Measurements from ENCODE around the gene NLGN2.
"Not testable (repeated sequence)": the region's sequence is repeated elsewhere in the genome, so short reads cannot be mapped to it uniquely, and the experiment has no call there.

The NLGN2 gene

GRCh38 chr17:7407485-7408251, at the start of gene NLGN2:
Gene NLGN2 (plus strand): TSS chr17:7407845. CDS start chr17:7408256, 411 bp downstream.
- H3K9me3 ChIP-seq (ENCODE audit: control insufficient read depth, insufficient read depth, low read length) = no peaks in the 10 kb centered on the region
- no peak within 1 kb of the TSS for H3K27ac ChIP-seq (ENCODE audit: low read length)
- no peaks in the 10 kb centered on the region for H3K27me3 ChIP-seq (ENCODE audit: control insufficient read depth, insufficient read depth, low read length)
- H3K4me1 ChIP-seq (ENCODE audit: control insufficient read depth, insufficient read depth, low read length) = peaks cover 2% of the 10 kb centered on the region
- WGBS (ENCODE audit: insufficient coverage, insufficient read length) = no CpG with 5 or more reads among the region's 12 CpGs
- H3K36me3 ChIP-seq (ENCODE audit: control insufficient read depth, insufficient read depth, low read length) = peaks cover 20% of the 10 kb centered on the region
- H3K4me3 ChIP-seq (ENCODE audit: low read length) = no peak within 1 kb of the TSS; the same call in 1 of the 2 replicates
- DNase-seq (ENCODE audit: low read depth, low spot score) = no peak

- Histone ChIP-seq H3K27ac (ENCODE audit: low read length) (no peak overlapping the region), H3K27me3 (ENCODE audit: control insufficient read depth, insufficient read depth, low read length) (no peaks in the 10 kb centered on the region), H3K36me3 (ENCODE audit: control insufficient read depth, insufficient read depth, low read length) (no peaks in the 10 kb centered on the region), H3K4me1 (ENCODE audit: control insufficient read depth, insufficient read depth, low read length) (0 out of 2 replicates have a peak, but pooled peaks cover under 1% of the 10 kb centered on the region), H3K4me3 (ENCODE audit: low read length) (no peak overlapping the region), H3K9me3 (ENCODE audit: control insufficient read depth, insufficient read depth, low read length) (no peaks in the 10 kb centered on the region)
- DNase-seq (ENCODE audit: low read depth, low spot score) = no peak
- no CpG with 5 or more reads among the region's 3 CpGs for WGBS (ENCODE audit: insufficient coverage, insufficient read length)
Measured at GRCh38 chr17:7361906-7362305, 45.7 kb upstream of the NLGN2 start.

GRCh38 chr17:7363311-7363710, 44.3 kb upstream of the NLGN2 start:
- no peaks in the 10 kb centered on the region for H3K27me3 ChIP-seq (ENCODE audit: control insufficient read depth, insufficient read depth, low read length)
- no peaks in the 10 kb centered on the region for H3K9me3 ChIP-seq (ENCODE audit: control insufficient read depth, insufficient read depth, low read length)
- H3K4me1 ChIP-seq (ENCODE audit: control insufficient read depth, insufficient read depth, low read length) = peaks cover 2% of the 10 kb centered on the region; the same call in 1 of the 2 replicates
- DNase-seq (ENCODE audit: low read depth, low spot score) = no peak
- H3K4me3 ChIP-seq (ENCODE audit: low read length) = no peak overlapping the region
- no CpG with 5 or more reads among the region's 6 CpGs for WGBS (ENCODE audit: insufficient coverage, insufficient read length)
- no peak overlapping the region for H3K27ac ChIP-seq (ENCODE audit: low read length)
- no peaks in the 10 kb centered on the region for H3K36me3 ChIP-seq (ENCODE audit: control insufficient read depth, insufficient read depth, low read length)

DNA sequence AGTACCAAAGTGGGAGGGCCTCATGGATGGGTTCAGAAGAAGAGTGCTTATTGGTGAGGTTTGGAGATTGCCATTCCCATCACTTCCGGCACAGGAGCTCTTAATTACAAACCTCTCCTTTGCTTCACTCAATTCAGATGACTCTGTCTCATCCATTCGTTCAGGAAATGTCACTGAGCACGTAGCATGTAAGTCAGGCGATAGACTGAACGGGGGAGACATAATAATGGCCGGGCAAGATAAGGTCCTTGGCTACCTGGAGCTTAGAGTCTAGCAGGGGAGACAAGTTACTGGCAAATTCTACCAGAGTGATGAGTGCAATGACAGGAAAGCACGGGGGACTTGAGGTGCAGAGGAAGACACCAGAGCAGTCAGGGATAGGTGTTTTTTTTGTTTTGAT, 41.7 kb upstream of the NLGN2 start:
- DNase-seq (ENCODE audit: low read depth, low spot score); H3K4me3 ChIP-seq (ENCODE audit: low read length); H3K4me1 ChIP-seq (ENCODE audit: control insufficient read depth, insufficient read depth, low read length); H3K9me3 ChIP-seq (ENCODE audit: control insufficient read depth, insufficient read depth, low read length); H3K27ac ChIP-seq (ENCODE audit: low read length); H3K36me3 ChIP-seq (ENCODE audit: control insufficient read depth, insufficient read depth, low read length); H3K27me3 ChIP-seq (ENCODE audit: control insufficient read depth, insufficient read depth, low read length): not testable (repeated sequence)
- no CpG with 5 or more reads among the region's 7 CpGs for WGBS (ENCODE audit: insufficient coverage, insufficient read length)

DNA sequence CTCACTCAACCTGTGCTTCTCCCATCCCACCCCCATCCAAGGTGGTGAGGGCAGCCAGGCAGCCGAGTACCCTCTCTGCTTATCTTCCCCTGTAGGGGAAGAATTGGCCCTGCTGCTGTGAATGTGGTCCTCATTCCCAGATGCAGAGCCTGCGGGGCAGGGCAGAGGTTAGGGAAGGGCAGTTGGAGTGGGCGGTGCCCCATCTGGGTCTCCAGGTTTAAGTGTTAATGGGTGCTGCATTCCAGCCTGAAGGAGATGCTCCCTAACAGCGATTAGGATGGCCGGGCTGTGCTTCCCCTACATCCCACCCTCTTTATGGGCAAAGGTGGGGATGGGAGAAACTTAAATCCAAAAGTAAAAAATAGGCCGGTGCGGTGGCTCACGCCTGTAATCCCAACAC, 40.6 kb upstream of the NLGN2 start:
- no peak for DNase-seq (ENCODE audit: low read depth, low spot score)
- WGBS (ENCODE audit: insufficient coverage, insufficient read length) = no CpG with 5 or more reads among the region's 8 CpGs
- H3K27ac ChIP-seq (ENCODE audit: low read length) = no peak overlapping the region

GRCh38 chr17:7367918-7368598, 39.6 kb upstream of the NLGN2 start:
- no peak overlapping the region for H3K4me3 ChIP-seq (ENCODE audit: low read length)
- H3K36me3 ChIP-seq (ENCODE audit: control insufficient read depth, insufficient read depth, low read length) = no peaks in the 10 kb centered on the region
- WGBS (ENCODE audit: insufficient coverage, insufficient read length) = no CpG with 5 or more reads among the region's 13 CpGs
- H3K27me3 ChIP-seq (ENCODE audit: control insufficient read depth, insufficient read depth, low read length) = no peaks in the 10 kb centered on the region
- H3K9me3 ChIP-seq (ENCODE audit: control insufficient read depth, insufficient read depth, low read length) = no peaks in the 10 kb centered on the region
- DNase-seq (ENCODE audit: low read depth, low spot score) = no peak
- H3K4me1 ChIP-seq (ENCODE audit: control insufficient read depth, insufficient read depth, low read length) = peaks cover 2% of the 10 kb centered on the region; the same call in 1 of the 2 replicates
- no peak overlapping the region for H3K27ac ChIP-seq (ENCODE audit: low read length)

More for the DNA sequence above, 40.6 kb upstream of the NLGN2 start:
- H3K4me3 ChIP-seq (ENCODE audit: low read length) = no peak overlapping the region
- no peaks in the 10 kb centered on the region for H3K27me3 ChIP-seq (ENCODE audit: control insufficient read depth, insufficient read depth, low read length)
- no peaks in the 10 kb centered on the region for H3K9me3 ChIP-seq (ENCODE audit: control insufficient read depth, insufficient read depth, low read length)
- no peaks in the 10 kb centered on the region for H3K36me3 ChIP-seq (ENCODE audit: control insufficient read depth, insufficient read depth, low read length)
- peaks cover 2% of the 10 kb centered on the region; the same call in 1 of the 2 replicates for H3K4me1 ChIP-seq (ENCODE audit: control insufficient read depth, insufficient read depth, low read length)

DNA sequence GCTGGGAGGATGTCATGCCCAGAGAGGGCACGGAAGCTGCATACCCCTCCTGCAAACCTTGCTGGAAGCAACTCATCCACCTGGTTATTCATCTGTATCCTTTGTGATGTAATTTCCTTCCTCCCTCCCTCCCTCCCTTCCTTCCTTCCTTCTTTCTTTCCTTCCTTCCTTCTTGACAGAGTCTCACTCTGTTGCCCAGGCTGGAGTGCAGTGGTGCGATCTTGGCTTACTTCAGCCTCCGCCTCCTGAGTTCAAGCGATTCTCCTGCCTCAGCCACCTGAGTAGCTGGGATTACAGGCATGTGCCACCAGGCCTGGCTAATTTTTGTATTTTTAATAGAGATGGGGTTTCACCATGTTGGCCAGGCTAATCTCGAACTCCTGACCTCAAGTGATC, 39.0 kb upstream of the NLGN2 start:
- not testable (repeated sequence) for H3K9me3 ChIP-seq (ENCODE audit: control insufficient read depth, insufficient read depth, low read length); DNase-seq (ENCODE audit: low read depth, low spot score); H3K4me3 ChIP-seq (ENCODE audit: low read length); H3K4me1 ChIP-seq (ENCODE audit: control insufficient read depth, insufficient read depth, low read length); H3K27ac ChIP-seq (ENCODE audit: low read length); H3K27me3 ChIP-seq (ENCODE audit: control insufficient read depth, insufficient read depth, low read length); H3K36me3 ChIP-seq (ENCODE audit: control insufficient read depth, insufficient read depth, low read length)
- no CpG with 5 or more reads among the region's 5 CpGs for WGBS (ENCODE audit: insufficient coverage, insufficient read length)

DNA sequence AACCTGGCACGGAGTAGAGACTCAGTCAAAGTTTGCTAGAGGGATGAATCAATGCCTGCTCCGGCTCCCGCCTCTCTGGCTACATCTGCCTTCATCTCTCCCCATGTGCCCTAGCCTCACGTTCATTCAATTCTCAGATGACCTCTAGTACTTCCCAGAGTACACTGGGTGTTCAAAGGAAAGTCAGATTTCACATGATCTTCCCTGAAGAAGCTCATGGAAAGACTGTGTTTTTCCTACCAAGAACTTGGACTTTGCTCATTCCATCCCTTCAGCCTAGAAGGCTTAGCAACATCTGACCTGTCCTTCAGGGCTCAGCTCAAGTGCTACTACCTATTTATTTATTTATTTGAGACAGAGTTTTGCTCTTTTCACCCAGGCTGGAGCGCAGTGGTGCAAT, 37.8 kb upstream of the NLGN2 start:
- Histone ChIP-seq H3K4me1 (ENCODE audit: control insufficient read depth, insufficient read depth, low read length) (peaks cover 2% of the 10 kb centered on the region; the same call in 1 of the 2 replicates), H3K9me3 (ENCODE audit: control insufficient read depth, insufficient read depth, low read length) (no peaks in the 10 kb centered on the region), H3K27ac (ENCODE audit: low read length) (no peak overlapping the region), H3K4me3 (ENCODE audit: low read length) (no peak overlapping the region), H3K27me3 (ENCODE audit: control insufficient read depth, insufficient read depth, low read length) (no peaks in the 10 kb centered on the region), H3K36me3 (ENCODE audit: control insufficient read depth, insufficient read depth, low read length) (no peaks in the 10 kb centered on the region)
- DNase-seq (ENCODE audit: low read depth, low spot score) = no peak
- no CpG with 5 or more reads among the region's 5 CpGs for WGBS (ENCODE audit: insufficient coverage, insufficient read length)

DNA sequence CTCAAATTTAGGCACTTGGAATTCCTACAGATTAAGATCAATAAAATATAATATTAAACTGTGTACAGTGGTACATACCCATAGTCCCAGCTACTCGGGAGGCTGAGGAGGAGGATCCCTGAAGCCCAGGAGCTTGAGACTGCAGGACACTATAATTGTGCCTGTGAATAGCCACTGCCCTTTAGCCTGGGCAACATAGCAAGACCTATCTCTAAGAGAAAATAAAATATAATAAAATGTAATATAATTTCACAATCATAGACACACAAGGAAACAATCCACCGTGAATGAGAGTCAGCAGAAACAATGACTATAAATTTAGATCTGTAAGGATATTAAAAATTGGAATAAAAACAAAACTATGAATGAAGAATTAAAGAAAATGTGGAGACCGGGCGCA, 36.8 kb upstream of the NLGN2 start:
- WGBS (ENCODE audit: insufficient coverage, insufficient read length) = no CpG with 5 or more reads among the region's 4 CpGs
- H3K4me3 ChIP-seq (ENCODE audit: low read length) = no peak overlapping the region
- no peaks in the 10 kb centered on the region for H3K27me3 ChIP-seq (ENCODE audit: control insufficient read depth, insufficient read depth, low read length)
- H3K4me1 ChIP-seq (ENCODE audit: control insufficient read depth, insufficient read depth, low read length) = peaks cover 2% of the 10 kb centered on the region; the same call in 1 of the 2 replicates
- H3K9me3 ChIP-seq (ENCODE audit: control insufficient read depth, insufficient read depth, low read length) = no peaks in the 10 kb centered on the region
- no peaks in the 10 kb centered on the region for H3K36me3 ChIP-seq (ENCODE audit: control insufficient read depth, insufficient read depth, low read length)
- no peak overlapping the region for H3K27ac ChIP-seq (ENCODE audit: low read length)
- DNase-seq (ENCODE audit: low read depth, low spot score) = no peak

DNA sequence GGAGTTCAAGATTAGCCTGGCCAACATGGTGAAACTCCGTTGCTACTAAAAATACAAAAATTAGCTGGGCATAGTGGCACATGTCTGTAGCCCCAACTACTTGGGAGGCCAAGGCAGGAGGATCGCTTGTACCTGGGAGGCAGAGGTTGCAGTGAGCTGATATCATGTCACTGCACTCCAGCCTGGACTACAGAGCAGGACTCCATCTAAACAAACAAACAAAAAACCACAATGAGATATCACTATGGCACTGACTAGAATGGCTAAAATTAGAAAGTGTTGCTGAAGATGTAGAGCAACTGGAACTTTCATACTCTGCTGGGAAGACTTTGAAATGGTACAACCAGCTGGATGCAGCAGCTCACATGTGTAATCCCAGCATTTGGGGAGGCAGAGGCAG, 33.3 kb upstream of the NLGN2 start:
- H3K9me3 ChIP-seq (ENCODE audit: control insufficient read depth, insufficient read depth, low read length) = no peaks in the 10 kb centered on the region
- no peak overlapping the region for H3K4me3 ChIP-seq (ENCODE audit: low read length)
- no peak for DNase-seq (ENCODE audit: low read depth, low spot score)
- H3K27ac ChIP-seq (ENCODE audit: low read length) = no peak overlapping the region
- H3K36me3 ChIP-seq (ENCODE audit: control insufficient read depth, insufficient read depth, low read length) = no peaks in the 10 kb centered on the region
- no peaks in the 10 kb centered on the region for H3K27me3 ChIP-seq (ENCODE audit: control insufficient read depth, insufficient read depth, low read length)
- no peaks in the 10 kb centered on the region for H3K4me1 ChIP-seq (ENCODE audit: control insufficient read depth, insufficient read depth, low read length)
- WGBS (ENCODE audit: insufficient coverage, insufficient read length) = no CpG with 5 or more reads among the region's 2 CpGs
